ENCODE measurements around the gene STK39.
"Not testable (repeated sequence)": the region's sequence is repeated elsewhere in the genome, so short reads cannot be mapped to it uniquely, and the experiment has no call there.

The STK39 gene

GRCh38 chr2:168127371-168127770 is 120.0 kb downstream of the STK39 start:
- no peak for TF ChIP-seq CTCF (conservative IDR thresholded peaks at IDR 0.05)
- no peak for TF ChIP-seq ZFX (IDR thresholded peaks at IDR 0.05)
- H3K27ac ChIP-seq: no peak overlapping the region

- not testable (repeated sequence) for H3K27ac ChIP-seq
These were observed 125.2 kb downstream of the STK39 start for GRCh38 chr2:168122210-168122609.

GRCh38 chr2:168120730-168121129 is 126.7 kb downstream of the STK39 start:
- no peak overlapping the region for H3K27ac ChIP-seq
- no peak for TF ChIP-seq CTCF (conservative IDR thresholded peaks at IDR 0.05)

GRCh38 chr2:168120310-168120709 is 127.1 kb downstream of the STK39 start:
- no peak overlapping the region for H3K27ac ChIP-seq
- TF ChIP-seq CTCF (conservative IDR thresholded peaks at IDR 0.05): no peak
- no peak for TF ChIP-seq ZFX (IDR thresholded peaks at IDR 0.05)

- H3K27ac ChIP-seq: no peak overlapping the region
- TF ChIP-seq CTCF (conservative IDR thresholded peaks at IDR 0.05): peak; percentile 30
- TF ChIP-seq ZFX (IDR thresholded peaks at IDR 0.05): no peak
These were observed 127.8 kb downstream of the STK39 start for GRCh38 chr2:168119515-168120141.

GRCh38 chr2:168118733-168119514 is 128.5 kb downstream of the STK39 start:
- no peak overlapping the region for H3K27ac ChIP-seq
- TF ChIP-seq ZFX (IDR thresholded peaks at IDR 0.05) (no peak), CTCF (conservative IDR thresholded peaks at IDR 0.05) (peak; percentile 64)

GRCh38 chr2:168116448-168116847 is 130.9 kb downstream of the STK39 start:
- H3K27ac ChIP-seq: no peak overlapping the region
- TF ChIP-seq CTCF (conservative IDR thresholded peaks at IDR 0.05) (peak; percentile 15), ZFX (IDR thresholded peaks at IDR 0.05) (no peak)

GRCh38 chr2:168114619-168115018 is 132.8 kb downstream of the STK39 start:
- no peak for TF ChIP-seq ZFX (IDR thresholded peaks at IDR 0.05)
- TF ChIP-seq CTCF (conservative IDR thresholded peaks at IDR 0.05): no peak
- no peak overlapping the region for H3K27ac ChIP-seq

All from C4-2B (cell line).